Type B pancreatic cell (in vitro differentiated cells): ENCODE measurements around the gene PSMC6. TPM values are rescaled to one million over a fixed set of nuclear protein-coding genes. Genes with fewer than 3 reads are reported as not detected.

Experiments
- DNase-seq: peaks from one replicate; pipeline ENCODE4 v3.0.0; 2021; ENCODE audit warnings: mixed read lengths; ENCODE audit not compliant: unreplicated experiment; ENCODE audit errors: extremely low spot score
- H3K27ac Mint-ChIP-seq: 2 replicates; pipeline ENCODE4 v1.8.0; 2021; ENCODE audit warnings: mild to moderate bottlenecking, mixed read lengths
- H3K27me3 Mint-ChIP-seq: 2 replicates; pipeline ENCODE4 v1.8.0; 2021; ENCODE audit warnings: mixed read lengths
- H3K36me3 Mint-ChIP-seq: 2 replicates; pipeline ENCODE4 v1.8.0; 2021; ENCODE audit warnings: mixed read lengths
- H3K4me1 Mint-ChIP-seq: one replicate; pipeline ENCODE4 v1.8.0; 2021; ENCODE audit warnings: mixed read lengths; ENCODE audit not compliant: unreplicated experiment
- H3K4me3 Mint-ChIP-seq: 2 replicates; pipeline ENCODE4 v1.8.0; 2021; ENCODE audit warnings: mild to moderate bottlenecking, mixed read lengths
- H3K9me3 Mint-ChIP-seq: 2 replicates; pipeline ENCODE4 v1.8.0; 2021; ENCODE audit warnings: mixed read lengths
- total RNA-seq: library from RNA; stranded (reverse); gene quantifications from 2 replicates; pipeline ENCODE4 v1.2.1, GENCODE V29; 2021; ENCODE audit warnings: low replicate concordance
- TF ChIP-seq, protein P1 (sequence below): fragments of 200-600 bp; sonication (generic); conservative IDR thresholded peaks from 2 replicates; pipeline ENCODE4 v1.5.0; 2021; ENCODE audit warnings: antibody characterized with exemption, mild to moderate bottlenecking

The PSMC6 gene
- total RNA-seq, 1 donor from 2014 or later: 90.4 TPM

GRCh38 chr14:52678591-52678990 is 28.4 kb upstream of the PSMC6 start:
- DNase-seq: no peak
- H3K27ac Mint-ChIP-seq: no peak overlapping the region
- TF ChIP-seq, protein P1, sequence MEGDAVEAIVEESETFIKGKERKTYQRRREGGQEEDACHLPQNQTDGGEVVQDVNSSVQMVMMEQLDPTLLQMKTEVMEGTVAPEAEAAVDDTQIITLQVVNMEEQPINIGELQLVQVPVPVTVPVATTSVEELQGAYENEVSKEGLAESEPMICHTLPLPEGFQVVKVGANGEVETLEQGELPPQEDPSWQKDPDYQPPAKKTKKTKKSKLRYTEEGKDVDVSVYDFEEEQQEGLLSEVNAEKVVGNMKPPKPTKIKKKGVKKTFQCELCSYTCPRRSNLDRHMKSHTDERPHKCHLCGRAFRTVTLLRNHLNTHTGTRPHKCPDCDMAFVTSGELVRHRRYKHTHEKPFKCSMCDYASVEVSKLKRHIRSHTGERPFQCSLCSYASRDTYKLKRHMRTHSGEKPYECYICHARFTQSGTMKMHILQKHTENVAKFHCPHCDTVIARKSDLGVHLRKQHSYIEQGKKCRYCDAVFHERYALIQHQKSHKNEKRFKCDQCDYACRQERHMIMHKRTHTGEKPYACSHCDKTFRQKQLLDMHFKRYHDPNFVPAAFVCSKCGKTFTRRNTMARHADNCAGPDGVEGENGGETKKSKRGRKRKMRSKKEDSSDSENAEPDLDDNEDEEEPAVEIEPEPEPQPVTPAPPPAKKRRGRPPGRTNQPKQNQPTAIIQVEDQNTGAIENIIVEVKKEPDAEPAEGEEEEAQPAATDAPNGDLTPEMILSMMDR: peak; percentile 71
- no peaks in the 10 kb centered on the region for H3K27me3 Mint-ChIP-seq
- H3K4me3 Mint-ChIP-seq: no peak overlapping the region
- H3K36me3 Mint-ChIP-seq: peaks cover 16% of the 10 kb centered on the region
- no peaks in the 10 kb centered on the region for H3K4me1 Mint-ChIP-seq
- H3K9me3 Mint-ChIP-seq: no peaks in the 10 kb centered on the region

- Mint-ChIP-seq H3K27me3 (no peaks in the 10 kb centered on the region), H3K27ac (no peak overlapping the region), H3K36me3 (peaks cover under 1% of the 10 kb centered on the region), H3K4me3 (no peak overlapping the region), H3K4me1 (peaks cover 4% of the 10 kb centered on the region), H3K9me3 (no peaks in the 10 kb centered on the region)
- no peak for DNase-seq
- TF ChIP-seq, protein P1: no peak
Observed at GRCh38 chr14:52683985-52684520, 22.9 kb upstream of the PSMC6 start.

- no peak for DNase-seq
- TF ChIP-seq, protein P1: no peak
- peaks cover 9% of the 10 kb centered on the region for H3K4me1 Mint-ChIP-seq
- no peak overlapping the region for H3K4me3 Mint-ChIP-seq
- H3K27ac Mint-ChIP-seq: no peak overlapping the region
- H3K36me3 Mint-ChIP-seq: no peaks in the 10 kb centered on the region
- H3K9me3 Mint-ChIP-seq: no peaks in the 10 kb centered on the region
- no peaks in the 10 kb centered on the region for H3K27me3 Mint-ChIP-seq
Observed at GRCh38 chr14:52686176-52686575, 20.8 kb upstream of the PSMC6 start.

DNA sequence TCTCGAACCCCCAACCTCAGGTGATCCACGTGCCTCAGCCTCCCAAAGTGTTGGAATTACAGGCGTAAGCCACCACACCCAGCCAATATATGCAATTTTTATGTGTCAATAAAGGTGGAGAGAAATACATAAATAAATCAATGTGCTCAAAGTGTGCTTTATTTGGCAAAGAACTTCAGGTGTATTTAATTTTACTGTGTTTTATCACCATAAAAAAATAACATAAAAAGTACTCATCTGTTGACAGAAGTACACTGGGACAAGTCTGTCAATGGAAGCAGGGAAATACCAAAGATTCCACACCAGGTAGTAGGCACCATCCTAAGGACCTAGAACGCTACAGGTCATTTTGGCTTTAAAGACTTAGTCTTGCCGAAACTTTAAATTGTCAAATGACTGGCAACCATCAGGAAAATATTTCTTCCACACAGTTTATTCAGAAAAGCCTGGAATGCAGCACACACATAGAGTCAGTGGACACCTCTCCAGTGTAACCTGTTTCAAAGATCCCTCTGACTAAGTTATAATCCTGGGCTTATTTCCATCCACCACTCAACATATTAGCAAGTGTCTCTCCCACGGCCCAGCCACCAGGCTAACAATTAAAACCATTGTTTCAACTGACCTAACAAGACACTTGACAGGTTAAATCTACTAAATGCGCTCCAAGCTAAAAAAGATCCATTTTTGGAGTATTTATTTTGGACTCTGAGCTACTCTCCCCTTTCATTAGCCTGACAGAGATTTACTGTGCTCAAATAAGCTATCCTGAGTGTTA is 15.8 kb upstream of the PSMC6 start:
- H3K4me1 Mint-ChIP-seq: peaks cover 25% of the 10 kb centered on the region
- no peak overlapping the region for H3K27ac Mint-ChIP-seq
- TF ChIP-seq, protein P1: no peak
- H3K9me3 Mint-ChIP-seq: no peaks in the 10 kb centered on the region
- no peak for DNase-seq
- no peak overlapping the region for H3K4me3 Mint-ChIP-seq
- no peaks in the 10 kb centered on the region for H3K27me3 Mint-ChIP-seq
- H3K36me3 Mint-ChIP-seq: no peaks in the 10 kb centered on the region

GRCh38 chr14:52692248-52692962 is 14.6 kb upstream of the PSMC6 start:
- TF ChIP-seq, protein P1: no peak
- Mint-ChIP-seq H3K4me1 (peaks cover 25% of the 10 kb centered on the region), H3K27ac (peak overlapping the region; percentile 15), H3K9me3 (no peaks in the 10 kb centered on the region), H3K4me3 (peak overlapping the region; percentile 62), H3K36me3 (no peaks in the 10 kb centered on the region), H3K27me3 (no peaks in the 10 kb centered on the region)
- no peak for DNase-seq
